HCT116 (cell line): ENCODE results near the gene PNRC2. TPM values are rescaled to one million over a fixed set of nuclear protein-coding genes. Genes with fewer than 3 reads are reported as not detected.

Experiments used
- ATAC-seq: fragments of 200-7000 bp; cut with Tn5 transposase; 2 replicates; pipeline ENCODE4 v1.9.1; 2020; ENCODE audit warnings: mild to moderate bottlenecking, moderate library complexity
- BruUV-seq: library from RNA; stranded (reverse); fragments of 400-500 nt; replicated peaks from 2 replicates; lab custom pipeline; 2021; lab: Mats Ljungman, UMichigan
- CTCF ChIA-PET: fragments of 300-600 bp; sonication (Branson Sonifier 250); formaldehyde crosslinking; loops from one replicate; lab custom pipeline; 2021; ENCODE audit warnings: antibody characterized with exemption; lab: Charles Lee
- POLR2A ChIA-PET: fragments of 300-600, 350-600 bp; sonication (Branson Sonifier 250); formaldehyde crosslinking; loops from one replicate; lab custom pipeline; 2021; ENCODE audit warnings: antibody characterized with exemption; lab: Charles Lee
- RAD21 ChIA-PET, 2 experiments: fragments of 300-600 bp; sonication (Branson Sonifier 250); formaldehyde crosslinking; loops; one replicate each; lab custom pipeline; 2023; ENCODE audit warnings: low total read pairs in 2 of 2; ENCODE audit not compliant: uncharacterized antibody in 2 of 2, unreplicated experiment in 2 of 2, low non-redundant PET in 1 of 2; lab: Charles Lee
- DNase-seq: peaks from one replicate; pipeline ENCODE4 v3.0.0-alpha.2; 2010; ENCODE audit warnings: low read depth, low spot score
- H2AFZ ChIP-seq: fragments of 200-600 bp; shearing (Covaris generic), sonication (generic); 2 replicates; pipeline ENCODE4 v1.6.1; 2017; ENCODE audit warnings: low read depth, mixed run types, mixed read lengths, antibody characterized with exemption, low read length; ENCODE audit not compliant: poor library complexity, severe bottlenecking
- H3K27ac ChIP-seq: 2 replicates; pipeline ENCODE4 v1.5.1; 2012; ENCODE audit warnings: low read depth, low read length
- H3K27me3 ChIP-seq: fragments of 200-600 bp; sonication (generic); 2 replicates; pipeline ENCODE4 v1.6.1; 2016; ENCODE audit warnings: mixed run types, low read length, mixed read lengths; ENCODE audit not compliant: insufficient read depth
- H3K36me3 ChIP-seq, 2 experiments: fragments of 200-500 bp in 1 of 2; fragments of 200-600 bp in 1 of 2; sonication (Bioruptor generic) in 1 of 2; sonication (generic) in 1 of 2; 2 replicates each; pipeline versions ENCODE4 v1.5.1 to v1.6.1; 2014 to 2016; ENCODE audit warnings: low read length in 2 of 2, inconsistent platforms in 1 of 2, mixed read lengths in 1 of 2, mixed run types in 1 of 2; ENCODE audit not compliant: insufficient read depth in 2 of 2, control insufficient read depth in 1 of 2
- H3K4me1 ChIP-seq, 2 experiments: fragments of 200-600 bp in 1 of 2; sonication (generic) in 1 of 2; 2 replicates each; pipeline versions ENCODE4 v1.5.1 to v1.6.1; 2012 to 2017; ENCODE audit warnings: low read length in 2 of 2, inconsistent platforms in 1 of 2, mild to moderate bottlenecking in 1 of 2, mixed read lengths in 1 of 2, mixed run types in 1 of 2, moderate library complexity in 1 of 2; ENCODE audit not compliant: insufficient read depth in 2 of 2, control insufficient read depth in 1 of 2
- H3K4me2 ChIP-seq: fragments of 200-600 bp; sonication (generic); 2 replicates; pipeline ENCODE4 v1.6.1; 2017; ENCODE audit warnings: mixed run types, low read length, mixed read lengths
- H3K4me3 ChIP-seq, 2 experiments: fragments of 200-600 bp in 1 of 2; sonication (generic) in 1 of 2; replicated peaks in 1 of 2; 2 replicates each; pipeline ENCODE4 v1.5.1; 2011 to 2016; ENCODE audit warnings: low read length in 2 of 2, control low read depth in 1 of 2, low read depth in 1 of 2, mild to moderate bottlenecking in 1 of 2, mixed read lengths in 1 of 2, mixed run types in 1 of 2
- H3K79me2 ChIP-seq: fragments of 200-600 bp; sonication (generic); 2 replicates; pipeline ENCODE4 v1.6.1; 2017; ENCODE audit warnings: mild to moderate bottlenecking, mixed run types, low read length, moderate library complexity, mixed read lengths; ENCODE audit not compliant: insufficient read depth
- H3K9ac ChIP-seq: fragments of 200-600 bp; sonication (generic); 2 replicates; pipeline ENCODE4 v1.6.1; 2016; ENCODE audit warnings: low read length, mixed read lengths
- H3K9me2 ChIP-seq: fragments of 200-600 bp; sonication (generic), shearing (Covaris generic); 2 replicates; pipeline ENCODE4 v1.6.1; 2017; ENCODE audit warnings: mixed run types, mild to moderate bottlenecking, moderate library complexity; ENCODE audit not compliant: insufficient read depth
- H3K9me3 ChIP-seq, 2 experiments: fragments of 200-500 bp in 1 of 2; fragments of 200-600 bp in 1 of 2; sonication (Bioruptor generic) in 1 of 2; sonication (generic) in 1 of 2; 2 replicates each; pipeline ENCODE4 v1.6.1; 2014 to 2017; ENCODE audit warnings: low read length in 2 of 2, mixed read lengths in 2 of 2, inconsistent platforms in 1 of 2, low read depth in 1 of 2, mild to moderate bottlenecking in 1 of 2, mixed run types in 1 of 2, moderate library complexity in 1 of 2; ENCODE audit not compliant: control insufficient read depth in 1 of 2, insufficient read depth in 1 of 2
- H4K20me1 ChIP-seq: fragments of 200-600 bp; sonication (generic), shearing (Covaris generic); 2 replicates; pipeline ENCODE4 v1.6.1; 2017; ENCODE audit warnings: mixed run types, mild to moderate bottlenecking, moderate library complexity; ENCODE audit not compliant: insufficient read depth
- RAD21 ChIP-seq: IDR thresholded peaks from 2 replicates; pipeline ENCODE4 v1.6.1; 2012; ENCODE audit warnings: low read depth, mild to moderate bottlenecking
- REST ChIP-seq: IDR thresholded peaks from 2 replicates; pipeline ENCODE4 v1.6.1; 2012; ENCODE audit warnings: low read depth
- SP1 ChIP-seq: IDR thresholded peaks from 2 replicates; pipeline ENCODE4 v1.6.1; 2012; ENCODE audit warnings: low read depth
- intact Hi-C: fragments of 100-400 bp; cut with micrococcal nuclease; formaldehyde crosslinking; loops from 2 replicates; pipeline ENCODE4 v1.10.0; 2022
- total RNA-seq: library from RNA; stranded (reverse); gene quantifications from one replicate; pipeline ENCODE4 v1.2.1, GENCODE V29; 2021; ENCODE audit not compliant: unreplicated experiment
- TF ChIP-seq, protein P1 (sequence below): IDR thresholded peaks from 2 replicates; pipeline ENCODE4 v1.6.1; 2011; ENCODE audit warnings: mild to moderate bottlenecking, low read length, moderate library complexity; ENCODE audit not compliant: insufficient replicate concordance; ENCODE audit errors: extremely low read depth

PNRC2 gene
- total RNA-seq, 1 experiment from 2014 or later = 92.1 TPM

GRCh38 chr1:23936481-23937176, 23.0 kb upstream of the PNRC2 start:
- H3K36me3 ChIP-seq = no peaks in the 10 kb centered on the region
- ChIA-PET POLR2A (interaction anchor here (1.0 kb wide), 1 partner anchor 16 kb away, joined by 3 read pairs; no protein-coding TSS in a partner anchor), RAD21 (no interaction called here), CTCF (no interaction called here)
- H3K27me3 ChIP-seq = no peaks in the 10 kb centered on the region
- H3K4me1 ChIP-seq = no peaks in the 10 kb centered on the region
- no peaks in the 10 kb centered on the region for H3K9me3 ChIP-seq
- intact Hi-C loops = no loop called here
- no peak for DNase-seq
- H3K4me2 ChIP-seq = no peak overlapping the region
- H3K27ac ChIP-seq = no peak overlapping the region
- no peaks in the 10 kb centered on the region for H4K20me1 ChIP-seq
- BruUV-seq = no TSS peak
- TF ChIP-seq SP1 (no peak), REST (peak; percentile 24), RAD21 (no peak)
- TF ChIP-seq, protein P1, sequence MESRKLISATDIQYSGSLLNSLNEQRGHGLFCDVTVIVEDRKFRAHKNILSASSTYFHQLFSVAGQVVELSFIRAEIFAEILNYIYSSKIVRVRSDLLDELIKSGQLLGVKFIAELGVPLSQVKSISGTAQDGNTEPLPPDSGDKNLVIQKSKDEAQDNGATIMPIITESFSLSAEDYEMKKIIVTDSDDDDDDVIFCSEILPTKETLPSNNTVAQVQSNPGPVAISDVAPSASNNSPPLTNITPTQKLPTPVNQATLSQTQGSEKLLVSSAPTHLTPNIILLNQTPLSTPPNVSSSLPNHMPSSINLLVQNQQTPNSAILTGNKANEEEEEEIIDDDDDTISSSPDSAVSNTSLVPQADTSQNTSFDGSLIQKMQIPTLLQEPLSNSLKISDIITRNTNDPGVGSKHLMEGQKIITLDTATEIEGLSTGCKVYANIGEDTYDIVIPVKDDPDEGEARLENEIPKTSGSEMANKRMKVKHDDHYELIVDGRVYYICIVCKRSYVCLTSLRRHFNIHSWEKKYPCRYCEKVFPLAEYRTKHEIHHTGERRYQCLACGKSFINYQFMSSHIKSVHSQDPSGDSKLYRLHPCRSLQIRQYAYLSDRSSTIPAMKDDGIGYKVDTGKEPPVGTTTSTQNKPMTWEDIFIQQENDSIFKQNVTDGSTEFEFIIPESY = no peak
- no peak for ATAC-seq
- no peak overlapping the region for H3K4me3 ChIP-seq
- H3K9me2 ChIP-seq = no peaks in the 10 kb centered on the region
- H2AFZ ChIP-seq = no peak overlapping the region
- H3K79me2 ChIP-seq = no peaks in the 10 kb centered on the region
- H3K9ac ChIP-seq = no peak overlapping the region
